Endothelial cell of umbilical vein (primary cell): Measurements from ENCODE around the gene CCNT1. TPM values are rescaled to one million over a fixed set of nuclear protein-coding genes. Genes with fewer than 3 reads are reported as not detected.

Experiments
- BruUV-seq: library from RNA; stranded (reverse); fragments of 400-500 nt; replicated peaks from 2 replicates; lab custom pipeline; 2021; lab: Mats Ljungman, UMichigan
- CTCF ChIA-PET: fragments of 300-600, 350-600 bp; sonication (Branson Sonifier 250); formaldehyde crosslinking; loops from one replicate; lab custom pipeline; 2021; ENCODE audit warnings: antibody characterized with exemption, inconsistent platforms; lab: Charles Lee
- POLR2A ChIA-PET: fragments of 300-600, 350-600 bp; sonication (Branson Sonifier 250); formaldehyde crosslinking; loops from one replicate; lab custom pipeline; 2021; ENCODE audit warnings: antibody characterized with exemption, inconsistent platforms; lab: Charles Lee
- DNase-seq: peaks from one replicate; pipeline ENCODE4 v3.0.0-alpha.2; 2011; ENCODE audit warnings: low read depth, low spot score
- FAIRE-seq: peaks from 2 replicates; lab custom pipeline; 2011; peaks lifted over from hg19 to GRCh38; lab: Jason Lieb, UNC
- H2AFZ ChIP-seq: 2 replicates; pipeline ENCODE4 v1.6.0; 2012; ENCODE audit warnings: low read depth, low read length, control low read depth, inconsistent platforms
- H3K27ac ChIP-seq: 2 replicates; pipeline ENCODE4 v1.5.1; 2011; ENCODE audit warnings: low read depth, mild to moderate bottlenecking, control low read depth, low read length, moderate library complexity; ENCODE audit not compliant: insufficient read depth
- H3K27me3 ChIP-seq, 2 experiments: 2 replicates each; pipeline versions ENCODE4 v1.6.0 to v1.6.1; 2011; ENCODE audit warnings: low read length in 2 of 2, mixed read lengths in 1 of 2; ENCODE audit not compliant: control insufficient read depth in 2 of 2, insufficient read depth in 2 of 2
- H3K36me3 ChIP-seq, 2 experiments: 2 replicates in 1 of 2; 3 replicates in 1 of 2; pipeline ENCODE4 v1.5.1; 2011; ENCODE audit warnings: low read length in 2 of 2, mild to moderate bottlenecking in 1 of 2, moderate library complexity in 1 of 2; ENCODE audit not compliant: control insufficient read depth in 2 of 2, insufficient read depth in 2 of 2; ENCODE audit errors: extremely low read depth in 1 of 2
- H3K4me1 ChIP-seq: 3 replicates; pipeline ENCODE4 v1.5.1; 2011; ENCODE audit warnings: mild to moderate bottlenecking, low read length; ENCODE audit not compliant: control insufficient read depth, insufficient read depth; ENCODE audit errors: extremely low read depth
- H3K4me2 ChIP-seq: 2 replicates; pipeline ENCODE4 v1.6.1; 2011; ENCODE audit warnings: low read length, control low read depth, mixed read lengths; ENCODE audit not compliant: insufficient read depth
- H3K4me3 ChIP-seq, 3 experiments: fragments of 200-600 bp in 1 of 3; sonication (generic), shearing (Covaris generic) in 1 of 3; replicated peaks in 1 of 3; 2 replicates each; pipeline ENCODE4 v1.5.1; 2011 to 2016; ENCODE audit warnings: control low read depth in 3 of 3, low read length in 3 of 3, mild to moderate bottlenecking in 2 of 3, inconsistent platforms in 1 of 3, low read depth in 1 of 3, moderate library complexity in 1 of 3; ENCODE audit not compliant: insufficient read depth in 1 of 3
- H3K79me2 ChIP-seq: 2 replicates; pipeline ENCODE4 v1.6.0; 2012; ENCODE audit warnings: low read length, inconsistent platforms; ENCODE audit not compliant: control insufficient read depth, insufficient read depth
- H3K9ac ChIP-seq: replicated peaks from 2 replicates; pipeline ENCODE3; 2011; ENCODE audit warnings: low read length, control low read depth; ENCODE audit not compliant: insufficient read depth; ENCODE audit errors: extremely low read depth
- H3K9me1 ChIP-seq: replicated peaks from 3 replicates; pipeline ENCODE4 v1.6.0; 2011; ENCODE audit warnings: mild to moderate bottlenecking, low read length; ENCODE audit not compliant: control insufficient read depth, insufficient read depth; ENCODE audit errors: extremely low read depth
- H3K9me3 ChIP-seq: replicated peaks from 2 replicates; pipeline ENCODE4 v1.5.1; 2012; ENCODE audit warnings: low read length, inconsistent platforms; ENCODE audit not compliant: control insufficient read depth, insufficient read depth
- H4K20me1 ChIP-seq: replicated peaks from 2 replicates; pipeline ENCODE3; 2011; ENCODE audit warnings: mild to moderate bottlenecking, low read length; ENCODE audit not compliant: control insufficient read depth, insufficient read depth; ENCODE audit errors: extremely low read depth
- EZH2 ChIP-seq: IDR thresholded peaks from 2 replicates; pipeline ENCODE4 v1.6.1; 2012; ENCODE audit warnings: borderline replicate concordance, low read depth, mild to moderate bottlenecking, moderate library complexity, low read length, inconsistent platforms; ENCODE audit not compliant: severe bottlenecking
- FOS ChIP-seq: IDR thresholded peaks from 2 replicates; pipeline ENCODE4 v1.6.1; 2011; ENCODE audit warnings: mild to moderate bottlenecking, low read length, moderate library complexity, borderline replicate concordance; ENCODE audit not compliant: insufficient read depth
- GATA2 ChIP-seq: IDR thresholded peaks from 2 replicates; pipeline ENCODE4 v1.7.0; 2011; ENCODE audit warnings: low read depth, mild to moderate bottlenecking, moderate library complexity, mixed read lengths, low read length; ENCODE audit not compliant: insufficient read length, insufficient read depth
- JUN ChIP-seq: IDR thresholded peaks from 2 replicates; pipeline ENCODE4 v1.6.1; 2011; ENCODE audit warnings: borderline replicate concordance, low read depth; ENCODE audit not compliant: insufficient read length, insufficient read depth
- MYC ChIP-seq: IDR thresholded peaks from one replicate; pipeline ENCODE4 v1.6.1; 2011; ENCODE audit warnings: mild to moderate bottlenecking, low read depth, low read length
- POLR2A ChIP-seq: IDR thresholded peaks from 2 replicates; pipeline ENCODE4 v1.6.1; 2012; ENCODE audit warnings: low read depth, mild to moderate bottlenecking, control low read depth, low read length
- POLR2AphosphoS5 ChIP-seq: IDR thresholded peaks from 2 replicates; pipeline ENCODE4 v1.6.1; 2012; ENCODE audit warnings: low read depth, mild to moderate bottlenecking, control low read depth, low read length, moderate library complexity; ENCODE audit not compliant: insufficient read depth
- dilution Hi-C: fragments of 300-500 bp; cut with MboI; formaldehyde crosslinking; loops from one replicate; pipeline ENCODE4 v1.15.0; 2019; ENCODE audit warnings: low sequenced_read_pairs; ENCODE audit not compliant: extremely low pct_ligation_motif_present
- intact Hi-C: fragments of 100-400 bp; cut with micrococcal nuclease; formaldehyde crosslinking; loops from one replicate; pipeline ENCODE4 v1.10.0; 2022
- polyA plus RNA-seq, 4 experiments: library from polyadenylated mRNA; depleted of rRNA in 3 of 4; stranded (reverse) in 3 of 4; unstranded in 1 of 4; fragments of >200 nt; gene quantifications; 2 replicates each; pipeline versions ENCODE4 v1.2.1 to v1.2.3, GENCODE V29; 2011 to 2012; ENCODE audit warnings: missing spikeins in 1 of 4
- total RNA-seq: library from RNA; stranded (reverse); gene quantifications from 2 replicates; pipeline ENCODE4 v1.2.3, GENCODE V29; 2021
- TF ChIP-seq, protein P1 (sequence below): IDR thresholded peaks from 2 replicates; pipeline ENCODE4 v1.6.1; 2011; ENCODE audit not compliant: insufficient read depth, insufficient read length
- TF ChIP-seq, protein P2 (sequence below), 2 donors: IDR thresholded peaks; 1 replicate in 1 of 2; 2 replicates in 1 of 2; pipeline ENCODE4 v1.5.1; 2011; ENCODE audit warnings: low read length in 2 of 2, mild to moderate bottlenecking in 2 of 2, moderate library complexity in 2 of 2, control low read depth in 1 of 2, inconsistent platforms in 1 of 2, low read depth in 1 of 2; ENCODE audit not compliant: insufficient read depth in 1 of 2; ENCODE audit errors: extremely low read depth in 1 of 2

Gene CCNT1
- total and polyA plus RNA-seq, 2 donors (not counting 3 experiments of a cell fraction or from before 2014, with no cell fraction given) = 10.6 to 33.0 TPM

DNA sequence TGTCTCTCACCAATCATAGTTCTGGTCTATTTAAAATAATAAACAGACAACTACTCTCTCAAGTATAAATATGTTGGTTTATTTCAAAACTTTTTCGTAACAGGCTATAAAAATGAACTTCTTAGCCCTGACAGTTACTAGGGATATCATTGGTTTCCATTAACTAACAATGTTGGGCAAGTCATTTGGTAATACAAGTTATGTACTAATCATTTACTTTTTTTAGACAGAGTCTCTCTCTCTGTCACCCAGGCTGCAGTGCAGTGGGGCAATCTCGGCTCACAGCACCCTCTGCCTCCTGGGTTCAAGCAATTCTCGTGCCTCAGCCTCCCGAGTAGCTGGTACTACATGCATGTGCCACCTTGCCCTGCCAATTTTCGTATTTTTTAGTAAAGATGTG lies 19.9 kb downstream of the CCNT1 start:
- ChIA-PET CTCF (interaction anchor here (1.1 kb wide), 1 partner anchor 57 kb away, joined by 3 read pairs; no protein-coding TSS in a partner anchor), POLR2A (interaction anchor here (0.7 kb wide), 1 partner anchor 286 kb away, joined by 15 read pairs; no protein-coding TSS in a partner anchor)
- FAIRE-seq = no peak
- DNase-seq = no peak
- Histone ChIP-seq H3K79me2 (peaks cover 11% of the 10 kb centered on the region), H3K9ac (no peak overlapping the region), H3K4me3 (no peak overlapping the region), H3K9me3 (no peaks in the 10 kb centered on the region), H4K20me1 (peaks cover 4% of the 10 kb centered on the region), H3K4me2 (no peak overlapping the region), H3K27me3 (no peaks in the 10 kb centered on the region), H2AFZ (no peak overlapping the region), H3K36me3 (peaks cover 20 to 21% of the 10 kb centered on the region in 2 experiments), H3K4me1 (no peaks in the 10 kb centered on the region), H3K9me1 (no peaks in the 10 kb centered on the region), H3K27ac (no peak overlapping the region)
- no TSS peak for BruUV-seq
- dilution Hi-C loops (no loop called here), intact Hi-C loops (no loop called here)
- TF ChIP-seq, protein P1, sequence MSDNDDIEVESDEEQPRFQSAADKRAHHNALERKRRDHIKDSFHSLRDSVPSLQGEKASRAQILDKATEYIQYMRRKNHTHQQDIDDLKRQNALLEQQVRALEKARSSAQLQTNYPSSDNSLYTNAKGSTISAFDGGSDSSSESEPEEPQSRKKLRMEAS = no peak
- TF ChIP-seq EZH2 = no peak

DNA sequence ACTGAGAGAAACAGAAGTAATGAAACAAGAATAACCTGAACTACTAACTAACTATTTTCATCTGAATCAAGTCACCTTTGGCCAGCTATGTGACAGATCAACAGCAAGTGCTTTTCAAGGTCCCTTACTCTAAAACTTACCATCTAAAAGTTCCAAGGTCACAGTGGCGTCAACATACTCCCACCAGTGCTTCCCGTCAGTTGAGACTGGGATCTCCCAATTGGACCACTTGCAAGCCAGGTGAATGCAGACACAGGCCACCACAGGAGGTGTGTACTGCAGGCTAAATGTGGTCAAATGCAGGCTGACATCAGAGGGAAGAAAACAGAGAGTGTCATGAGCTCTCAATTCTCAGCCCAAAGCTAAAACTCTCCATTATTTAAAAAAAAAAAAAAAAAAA lies 20.6 kb downstream of the CCNT1 start:
- Histone ChIP-seq H2AFZ (no peak overlapping the region), H3K27me3 (no peaks in the 10 kb centered on the region), H3K9ac (no peak overlapping the region), H3K27ac (no peak overlapping the region), H3K79me2 (peaks cover 14% of the 10 kb centered on the region), H3K4me2 (no peak overlapping the region), H4K20me1 (peaks cover 4% of the 10 kb centered on the region), H3K9me1 (no peaks in the 10 kb centered on the region), H3K4me1 (no peaks in the 10 kb centered on the region), H3K36me3 (peaks cover 20 to 21% of the 10 kb centered on the region in 2 experiments), H3K4me3 (no peak overlapping the region), H3K9me3 (no peaks in the 10 kb centered on the region)
- intact Hi-C loops (no loop called here), dilution Hi-C loops (no loop called here)
- ChIA-PET CTCF (interaction anchor here (0.6 kb wide), 1 partner anchor 49 kb away, joined by 3 read pairs; no protein-coding TSS in a partner anchor), POLR2A (interaction anchor here (0.7 kb wide), 1 partner anchor 287 kb away, joined by 15 read pairs; no protein-coding TSS in a partner anchor)
- no peak for DNase-seq
- no TSS peak for BruUV-seq
- TF ChIP-seq, protein P1 = no peak
- TF ChIP-seq, protein P2, sequence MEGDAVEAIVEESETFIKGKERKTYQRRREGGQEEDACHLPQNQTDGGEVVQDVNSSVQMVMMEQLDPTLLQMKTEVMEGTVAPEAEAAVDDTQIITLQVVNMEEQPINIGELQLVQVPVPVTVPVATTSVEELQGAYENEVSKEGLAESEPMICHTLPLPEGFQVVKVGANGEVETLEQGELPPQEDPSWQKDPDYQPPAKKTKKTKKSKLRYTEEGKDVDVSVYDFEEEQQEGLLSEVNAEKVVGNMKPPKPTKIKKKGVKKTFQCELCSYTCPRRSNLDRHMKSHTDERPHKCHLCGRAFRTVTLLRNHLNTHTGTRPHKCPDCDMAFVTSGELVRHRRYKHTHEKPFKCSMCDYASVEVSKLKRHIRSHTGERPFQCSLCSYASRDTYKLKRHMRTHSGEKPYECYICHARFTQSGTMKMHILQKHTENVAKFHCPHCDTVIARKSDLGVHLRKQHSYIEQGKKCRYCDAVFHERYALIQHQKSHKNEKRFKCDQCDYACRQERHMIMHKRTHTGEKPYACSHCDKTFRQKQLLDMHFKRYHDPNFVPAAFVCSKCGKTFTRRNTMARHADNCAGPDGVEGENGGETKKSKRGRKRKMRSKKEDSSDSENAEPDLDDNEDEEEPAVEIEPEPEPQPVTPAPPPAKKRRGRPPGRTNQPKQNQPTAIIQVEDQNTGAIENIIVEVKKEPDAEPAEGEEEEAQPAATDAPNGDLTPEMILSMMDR (IDR thresholded peaks at IDR 0.05; ENCODE audit: extremely low read depth in 1 of 2, insufficient read depth in 1 of 2, low read depth in 1 of 2, low read length in 2 of 2) = no peak
- no peak for TF ChIP-seq POLR2AphosphoS5
- no peak for TF ChIP-seq FOS
- no peak for TF ChIP-seq MYC
- TF ChIP-seq POLR2A = no peak
- no peak for TF ChIP-seq GATA2
- no peak for TF ChIP-seq EZH2
- no peak for TF ChIP-seq JUN
- FAIRE-seq = no peak
